ENCODE data around the gene ACOX3. TPM values are rescaled to one million over a fixed set of nuclear protein-coding genes. Genes with fewer than 3 reads are reported as not detected.

Gene ACOX3
- total and polyA plus RNA-seq, 9 of the 15 experiments (the other 6 are each of a cell fraction or from before 2014, with no cell fraction given): 0.68 to 7.3 (median 3.7) TPM

DNA sequence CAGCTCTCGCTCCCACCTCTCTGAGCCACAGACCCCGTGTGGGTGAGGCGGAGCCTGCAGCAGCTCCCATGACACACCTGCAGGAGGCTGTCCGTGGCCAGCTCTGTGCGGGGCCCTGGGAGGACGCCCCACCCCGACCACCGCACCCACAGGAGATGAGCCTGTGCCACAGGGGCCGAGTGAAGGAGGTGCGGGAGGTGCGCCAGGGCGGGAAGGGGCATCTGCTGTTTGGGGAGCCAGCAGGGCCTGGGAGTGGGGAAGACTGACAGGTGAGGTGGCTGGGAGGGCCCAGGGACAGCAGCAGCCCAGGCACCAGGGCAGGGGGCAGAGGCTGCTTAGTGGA lies 52.0 kb downstream of the ACOX3 start:
- H3K79me2 ChIP-seq (ENCODE audit: control insufficient read depth, insufficient read depth, low read length): no peaks in the 10 kb centered on the region
- peaks cover 5% of the 10 kb centered on the region for H3K9me1 ChIP-seq (ENCODE audit: control insufficient read depth, insufficient read depth, low read length)
- no peaks in the 10 kb centered on the region for H3K9me3 ChIP-seq (replicated peaks; ENCODE audit: control insufficient read depth, insufficient read depth, low read depth, low read length)
- in situ Hi-C loops (cut with MboI): no loop called here
- ChIA-PET POLR2A (interaction anchor here (1.8 kb wide), 1 partner anchor 9 kb away, joined by 5 read pairs; no protein-coding TSS in a partner anchor), CTCF (ENCODE audit: low intra/inter-chr PET ratio) (no interaction called here)
- H3K4me2 ChIP-seq (ENCODE audit: insufficient read depth, low read length): no peak overlapping the region
- H3K27me3 ChIP-seq (ENCODE audit: control insufficient read depth in 2 of 2, insufficient read depth in 2 of 2, low read length in 2 of 2): peaks cover 0 to under 1% of the 10 kb centered on the region in 2 experiments; a peak in 1 of 5 replicates
- intact Hi-C loops (cut with micrococcal nuclease): no loop called here
- no peak overlapping the region for H3K27ac ChIP-seq (ENCODE audit: extremely low read depth, low read depth, low read length)
- BruUV-seq (replicated peaks): no TSS peak
- no peak for TF ChIP-seq MBD1 (CRISPR knock-in tag; IDR thresholded peaks at IDR 0.05)
- TF ChIP-seq, protein P1, sequence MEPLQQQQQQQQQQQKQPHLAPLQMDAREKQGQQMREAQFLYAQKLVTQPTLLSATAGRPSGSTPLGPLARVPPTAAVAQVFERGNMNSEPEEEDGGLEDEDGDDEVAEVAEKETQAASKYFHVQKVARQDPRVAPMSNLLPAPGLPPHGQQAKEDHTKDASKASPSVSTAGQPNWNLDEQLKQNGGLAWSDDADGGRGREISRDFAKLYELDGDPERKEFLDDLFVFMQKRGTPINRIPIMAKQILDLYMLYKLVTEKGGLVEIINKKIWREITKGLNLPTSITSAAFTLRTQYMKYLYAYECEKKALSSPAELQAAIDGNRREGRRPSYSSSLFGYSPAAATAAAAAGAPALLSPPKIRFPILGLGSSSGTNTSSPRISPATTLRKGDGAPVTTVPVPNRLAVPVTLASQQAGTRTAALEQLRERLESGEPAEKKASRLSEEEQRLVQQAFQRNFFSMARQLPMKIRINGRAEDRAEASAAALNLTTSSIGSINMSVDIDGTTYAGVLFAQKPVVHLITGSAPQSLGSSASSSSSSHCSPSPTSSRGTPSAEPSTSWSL (CRISPR knock-in tag; IDR thresholded peaks at IDR 0.05; ENCODE audit: borderline replicate concordance): no peak
- TF ChIP-seq ZNF354B (CRISPR knock-in tag; IDR thresholded peaks at IDR 0.05): no peak
- TF ChIP-seq E2F1 (CRISPR knock-in tag; IDR thresholded peaks at IDR 0.05): no peak
- TF ChIP-seq, protein P2, sequence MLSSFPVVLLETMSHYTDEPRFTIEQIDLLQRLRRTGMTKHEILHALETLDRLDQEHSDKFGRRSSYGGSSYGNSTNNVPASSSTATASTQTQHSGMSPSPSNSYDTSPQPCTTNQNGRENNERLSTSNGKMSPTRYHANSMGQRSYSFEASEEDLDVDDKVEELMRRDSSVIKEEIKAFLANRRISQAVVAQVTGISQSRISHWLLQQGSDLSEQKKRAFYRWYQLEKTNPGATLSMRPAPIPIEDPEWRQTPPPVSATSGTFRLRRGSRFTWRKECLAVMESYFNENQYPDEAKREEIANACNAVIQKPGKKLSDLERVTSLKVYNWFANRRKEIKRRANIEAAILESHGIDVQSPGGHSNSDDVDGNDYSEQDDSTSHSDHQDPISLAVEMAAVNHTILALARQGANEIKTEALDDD (IDR thresholded peaks at IDR 0.05): no peak
- TF ChIP-seq MLLT1 (IDR thresholded peaks at IDR 0.05): no peak
- no peak for TF ChIP-seq ZBTB1 (CRISPR knock-in tag; IDR thresholded peaks at IDR 0.05; ENCODE audit: borderline replicate concordance, low read depth)
- TF ChIP-seq TEAD2 (tag; IDR thresholded peaks at IDR 0.05): no peak
- ATAC-seq (no peak), FAIRE-seq (no peak), DNase-seq (ENCODE audit: extremely low read depth in 1 of 4, low spot score in 3 of 4) (no peak)
- H3K36me3 ChIP-seq (ENCODE audit: control insufficient read depth, insufficient read depth, low read length): no peaks in the 10 kb centered on the region
- peaks cover 0 to 22% of the 10 kb centered on the region in 2 experiments; a peak in 2 of 5 replicates for H3K4me1 ChIP-seq (replicated peaks in 1 of 2; ENCODE audit: control insufficient read depth in 2 of 2, insufficient read depth in 2 of 2, low read length in 2 of 2)
- H4K20me1 ChIP-seq (replicated peaks; ENCODE audit: control insufficient read depth, insufficient read depth, low read length): peaks cover 7% of the 10 kb centered on the region; the same call in 1 of the 2 replicates
- WGBS (ENCODE audit: insufficient coverage, low coverage, missing lambda C conversion rate): 63% methylated on average over 6 of the region's 12 CpGs
- H3K9ac ChIP-seq (ENCODE audit: insufficient read depth in 1 of 2, low read depth in 2 of 2, low read length in 2 of 2): no peak overlapping the region
- H2AFZ ChIP-seq (ENCODE audit: low read depth, low read length): no peak overlapping the region
- no peak overlapping the region for H3K4me3 ChIP-seq

All from K562 (cell line).